HG02885 (cell line): ENCODE data around the gene PRKCG.
"Not testable (repeated sequence)": the region's sequence is repeated elsewhere in the genome, so short reads cannot be mapped to it uniquely, and the experiment has no call there.

Experiments
- ATAC-seq: cut with Tn5 transposase; IDR thresholded peaks from one replicate; pipeline ENCODE4 v1.9.1; 2021; ENCODE audit warnings: mild to moderate bottlenecking; ENCODE audit not compliant: unreplicated experiment, poor library complexity

The PRKCG gene

GRCh38 chr19:53881482-53882390 is at the start of gene PRKCG:
Gene PRKCG (plus strand): TSS chr19:53882197. CDS start chr19:53882495, 298 bp downstream.
- no peak for ATAC-seq

- ATAC-seq, result not testable (repeated sequence)
Measured at GRCh38 chr19:53832861-53833260, 49.1 kb upstream of the PRKCG start.

DNA sequence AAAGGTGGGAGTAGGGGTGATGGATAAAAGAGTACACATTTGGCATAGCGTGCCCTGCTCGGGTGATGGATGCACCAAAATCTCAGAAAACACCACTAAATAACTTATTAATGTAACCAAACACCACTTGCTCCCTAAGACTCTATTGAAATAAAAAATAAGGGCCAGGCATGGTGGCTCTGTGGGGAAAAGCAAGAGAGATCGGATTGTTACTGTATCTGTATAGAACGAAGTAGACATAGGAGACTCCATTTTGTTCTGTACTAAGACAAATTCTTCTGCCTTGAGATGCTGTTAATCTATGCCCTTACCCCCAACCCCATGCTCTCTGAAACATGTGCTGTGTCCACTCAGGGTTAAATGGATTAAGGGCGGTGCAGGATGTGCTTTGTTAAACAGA is 43.6 kb upstream of the PRKCG start:
- not testable (repeated sequence) for ATAC-seq

DNA sequence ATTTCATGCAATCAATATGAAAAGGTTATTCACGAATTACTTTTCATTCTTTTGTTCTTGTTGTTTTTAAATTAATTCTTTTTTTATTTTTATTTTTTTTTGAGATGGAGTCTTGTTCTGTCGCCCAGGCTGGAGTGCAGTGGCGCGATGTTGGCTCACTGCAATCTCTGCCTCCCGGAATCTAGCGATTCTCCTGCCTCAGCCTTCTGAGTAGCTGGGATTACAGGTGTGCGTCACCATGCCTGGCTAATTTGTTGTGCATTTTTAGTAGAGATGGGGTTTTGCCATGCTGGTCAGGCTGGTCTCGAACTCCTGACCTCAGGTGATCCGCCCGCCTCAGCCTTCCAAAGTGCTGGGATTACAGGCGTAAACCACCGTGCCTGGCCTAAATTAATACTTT is 41.8 kb upstream of the PRKCG start:
- ATAC-seq, result not testable (repeated sequence)

DNA sequence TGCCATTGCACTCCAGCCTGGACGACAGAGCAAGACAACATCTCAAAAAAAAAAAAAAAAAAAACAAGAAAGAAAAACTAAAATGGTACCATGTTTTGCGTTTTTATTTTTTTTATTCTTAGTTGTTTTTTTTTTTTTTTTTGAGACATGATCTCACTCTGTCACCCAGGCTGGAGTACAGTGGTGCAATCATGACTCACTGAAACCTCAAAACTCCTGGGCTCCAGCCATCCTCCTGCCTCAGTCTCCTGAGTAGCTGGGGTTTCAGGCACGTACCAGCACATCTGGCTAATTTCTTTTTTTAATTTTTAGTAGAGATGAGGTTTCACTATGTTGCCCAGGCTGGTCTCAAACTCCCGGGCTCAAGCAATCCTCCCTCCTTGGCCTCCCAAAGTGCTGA is 41.1 kb upstream of the PRKCG start:
- ATAC-seq, result not testable (repeated sequence)

GRCh38 chr19:53844849-53845246 is 37.1 kb upstream of the PRKCG start:
- ATAC-seq, result no peak

GRCh38 chr19:53847555-53847954 is 34.4 kb upstream of the PRKCG start:
- ATAC-seq, result no peak

DNA sequence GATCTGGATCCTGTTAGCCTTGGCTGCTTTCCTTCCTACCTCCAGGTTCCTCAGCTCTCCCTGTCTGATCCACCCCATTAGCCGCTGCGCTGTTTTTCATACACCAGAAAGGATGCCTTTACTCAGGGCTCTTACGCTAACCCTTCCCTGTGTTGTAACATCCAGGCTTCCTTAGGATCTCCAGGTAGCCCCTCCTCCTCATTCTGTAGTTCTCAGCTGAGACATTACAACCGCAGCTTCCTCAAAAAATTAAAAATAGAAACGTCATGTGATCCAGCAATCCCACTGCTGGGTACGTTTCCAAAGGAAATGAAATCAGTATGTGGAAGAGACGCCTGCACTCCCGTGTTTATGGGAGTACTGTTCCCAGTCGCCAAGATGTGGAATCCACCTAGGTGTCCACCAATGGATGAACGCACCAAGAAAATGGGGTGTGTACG is 32.7 kb upstream of the PRKCG start:
- ATAC-seq, result no peak

- no peak for ATAC-seq
Measured at GRCh38 chr19:53853707-53854106, 28.3 kb upstream of the PRKCG start.

DNA sequence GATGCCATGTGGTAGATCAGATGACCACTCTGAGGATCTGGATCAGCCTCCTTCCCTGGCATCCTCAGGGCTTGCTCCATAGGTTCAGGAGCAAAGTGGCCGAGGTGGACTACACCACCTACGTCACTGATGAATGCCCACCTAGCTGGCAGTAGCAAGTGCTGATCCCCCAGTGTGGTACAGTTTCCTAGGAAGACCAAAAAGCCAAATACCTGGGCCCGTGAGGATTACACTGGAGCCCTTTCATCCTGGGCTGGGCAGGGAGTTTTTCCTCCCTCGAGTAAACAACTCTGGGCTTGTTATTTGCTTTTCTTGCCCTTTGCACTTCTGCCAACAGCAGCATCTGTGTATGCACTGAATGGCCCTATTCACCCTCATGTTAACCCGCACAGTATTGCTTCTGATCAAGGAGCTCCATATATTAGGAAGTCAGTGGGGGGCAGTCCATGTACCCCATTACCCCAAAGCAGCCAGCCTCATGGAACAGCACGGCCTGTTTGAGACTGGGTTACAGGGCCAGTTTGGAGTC is 17.6 kb upstream of the PRKCG start:
- no peak for ATAC-seq

GRCh38 chr19:53865523-53865917 is 16.5 kb upstream of the PRKCG start:
- no peak for ATAC-seq

GRCh38 chr19:53865918-53866864 is 15.8 kb upstream of the PRKCG start:
- ATAC-seq, result no peak

GRCh38 chr19:53866865-53867224 is 15.2 kb upstream of the PRKCG start:
- no peak for ATAC-seq

GRCh38 chr19:53867225-53868090 is 14.5 kb upstream of the PRKCG start, which contains the start of gene MYADM:
Gene MYADM (plus strand): TSS chr19:53867883. CDS start chr19:53873530, 5,647 bp downstream.
- ATAC-seq, result peak; percentile 41

DNA sequence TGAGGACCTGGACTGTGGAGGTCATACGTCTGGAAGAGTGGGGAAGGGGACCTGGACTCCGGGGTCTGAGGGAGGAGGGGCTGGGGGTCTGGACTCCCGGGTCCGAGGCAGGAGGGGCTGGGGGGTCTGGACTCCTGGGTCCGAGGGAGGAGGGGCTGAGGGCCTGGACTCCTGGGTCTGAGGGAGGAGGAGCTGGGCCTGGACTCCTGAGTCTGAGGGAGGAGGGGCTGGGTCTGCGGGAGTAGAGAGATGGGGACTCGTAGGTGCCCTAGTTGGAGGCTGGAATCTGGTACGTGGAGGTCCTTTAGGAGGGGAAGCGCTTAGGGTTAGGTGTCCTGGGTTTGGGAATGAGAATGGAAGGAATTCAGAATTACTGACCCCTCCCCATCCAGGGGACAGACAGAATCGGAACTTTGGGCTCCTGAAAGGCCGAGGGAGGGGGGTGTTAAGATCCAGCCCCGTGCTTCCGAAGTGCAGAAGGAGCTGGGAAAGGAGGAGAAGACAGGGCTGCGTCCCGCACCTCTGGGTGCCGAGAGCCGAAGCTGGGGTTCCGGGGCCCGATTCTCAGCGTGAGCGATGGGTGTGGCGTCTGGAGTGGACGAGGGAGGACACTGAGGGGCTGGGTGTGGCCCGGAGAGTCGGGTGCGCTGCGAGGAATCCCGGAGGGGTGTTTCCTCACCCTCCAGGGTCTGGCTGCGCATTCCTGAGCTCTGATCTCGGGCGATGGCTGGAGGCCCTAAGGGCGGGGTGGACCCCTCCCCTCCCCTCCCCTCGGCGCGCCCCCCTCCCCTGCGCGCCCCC is 13.7 kb upstream of the PRKCG start:
- no peak for ATAC-seq

DNA sequence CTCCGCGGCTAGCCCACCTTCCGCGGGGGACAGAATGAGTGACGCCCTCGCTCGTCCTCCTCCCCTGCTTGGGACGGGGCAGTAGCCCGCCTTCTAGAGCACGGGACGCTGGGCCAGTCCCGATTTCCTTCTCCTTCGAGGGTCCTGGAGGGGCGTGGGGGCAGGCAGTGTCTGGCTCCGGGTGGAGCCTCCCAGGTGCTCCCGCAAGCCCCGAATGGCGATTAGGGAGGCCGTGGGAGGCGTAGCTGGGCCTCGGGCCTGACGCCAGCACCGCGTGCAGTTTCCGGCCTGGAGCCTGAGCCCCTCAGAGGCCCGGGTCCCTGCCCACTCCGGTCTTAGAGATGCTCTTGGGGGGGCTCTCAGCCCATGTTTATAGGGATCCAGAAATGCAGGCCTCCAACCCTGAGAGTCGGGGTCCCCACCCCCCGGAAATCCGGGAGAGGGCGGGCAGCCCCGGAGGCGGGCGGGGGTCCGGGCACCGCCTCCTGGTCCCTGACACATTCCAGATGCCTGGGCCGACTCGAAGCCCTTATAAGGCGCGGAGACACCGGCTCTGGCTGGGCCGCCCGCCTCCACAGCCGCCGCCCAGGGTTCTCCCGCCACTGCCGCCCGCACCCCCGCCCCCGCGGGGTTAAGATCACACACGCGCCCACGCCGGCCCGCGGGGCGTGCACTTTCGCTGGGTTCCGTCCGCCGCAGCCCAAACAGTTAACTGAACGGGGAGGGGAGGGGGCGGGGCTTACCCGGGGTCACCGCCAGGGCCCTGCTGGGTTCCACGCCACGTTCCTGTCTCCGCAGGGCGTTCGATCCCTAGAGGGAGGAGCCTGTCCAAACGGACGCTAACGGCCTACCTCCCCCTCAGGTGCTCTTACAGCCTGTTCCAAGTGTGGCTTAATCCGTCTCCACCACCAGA is 12.8 kb upstream of the PRKCG start:
- no peak for ATAC-seq

DNA sequence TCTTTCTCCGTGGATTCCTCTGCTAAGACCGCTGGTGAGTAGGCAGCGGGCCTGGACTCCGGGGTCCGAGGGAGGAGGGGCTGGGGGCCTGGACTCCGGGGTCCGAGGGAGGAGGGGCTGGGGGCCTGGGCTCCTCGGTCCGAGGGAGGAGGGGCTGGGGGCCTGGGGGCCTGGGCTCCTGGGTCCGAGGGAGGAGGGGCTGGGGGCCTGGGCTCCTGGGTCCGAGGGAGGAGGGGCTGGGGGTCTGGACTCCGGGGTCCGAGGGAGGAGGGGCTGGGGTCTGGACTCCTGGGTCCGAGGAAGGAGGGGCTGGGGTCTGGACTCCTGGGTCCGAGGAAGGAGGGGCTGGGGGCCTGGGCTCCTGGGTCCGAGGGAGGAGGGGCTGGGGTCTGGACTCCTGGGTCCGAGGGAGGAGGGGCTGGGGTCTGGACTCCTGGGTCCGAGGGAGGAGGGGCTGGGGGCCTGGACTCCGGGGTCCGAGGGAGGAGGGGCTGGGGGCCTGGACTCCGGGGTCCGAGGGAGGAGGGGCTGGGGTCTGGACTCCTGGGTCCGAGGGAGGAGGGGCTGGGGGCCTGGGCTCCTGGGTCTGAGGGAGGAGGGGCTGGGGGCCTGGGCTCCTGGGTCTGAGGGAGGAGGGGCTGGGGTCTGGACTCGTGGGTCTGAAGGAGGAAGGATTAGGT is 12.1 kb upstream of the PRKCG start:
- not testable (repeated sequence) for ATAC-seq
